Gastroesophageal sphincter (tissue), 4 donors: ENCODE data around the gene GRK5. TPM values are rescaled to one million over a fixed set of nuclear protein-coding genes. Genes with fewer than 3 reads are reported as not detected.

Experiments
- ATAC-seq: fragments of 150-250 bp; one replicate; pipeline ENCODE4 v1.9.1; 2016; ENCODE audit warnings: mild to moderate bottlenecking, moderate library complexity
- H3K27ac ChIP-seq, 4 donors: fragments of 200-600 bp; sonication (generic) in 3 of 4; 1 replicate in 3 of 4; 2 replicates in 1 of 4; pipeline ENCODE4 v1.5.1; 2016 to 2019
- H3K27me3 ChIP-seq: fragments of 200-600 bp; sonication (generic); one replicate; pipeline ENCODE4 v1.5.1; 2019
- H3K36me3 ChIP-seq, 2 donors: fragments of 200-600 bp; sonication (generic); one replicate each; pipeline ENCODE4 v1.5.1; 2019; ENCODE audit warnings: control low read depth in 1 of 2
- H3K4me1 ChIP-seq, 3 donors: fragments of 200-600 bp; sonication (generic); 1 replicate in 2 of 3; 2 replicates in 1 of 3; pipeline ENCODE4 v1.5.1; 2016 to 2019; ENCODE audit warnings: control low read depth in 2 of 3
- H3K4me3 ChIP-seq, 2 donors: fragments of 200-600 bp; sonication (generic); one replicate each; pipeline ENCODE4 v1.5.1; 2019; ENCODE audit warnings: mild to moderate bottlenecking in 1 of 2, moderate library complexity in 1 of 2
- H3K9me3 ChIP-seq, 3 donors: fragments of 200-600 bp; sonication (generic); one replicate each; pipeline ENCODE4 v1.5.1; 2017 to 2019; ENCODE audit warnings: control low read depth in 2 of 3
- EP300 ChIP-seq: sonication (generic); formaldehyde crosslinking; IDR thresholded peaks from one replicate; pipeline ENCODE4 v1.6.1; 2017; ENCODE audit warnings: antibody characterized with exemption, mild to moderate bottlenecking
- POLR2A ChIP-seq, 2 donors: fragments of 450-650 bp; IDR thresholded peaks; one replicate each; pipeline ENCODE4 v1.6.1; 2017; ENCODE audit warnings: antibody characterized with exemption in 2 of 2, mild to moderate bottlenecking in 2 of 2, moderate library complexity in 1 of 2
- POLR2AphosphoS5 ChIP-seq: sonication (generic); formaldehyde crosslinking; IDR thresholded peaks from one replicate; pipeline ENCODE4 v1.6.1; 2017; ENCODE audit warnings: antibody characterized with exemption
- WGBS, 2 donors: methylation state at CpG; one replicate each; pipeline ENCODE4 v1.1.5; 2018; ENCODE audit warnings: low coverage in 1 of 2; 5-methylcytosine and 5-hydroxymethylcytosine counted together
- total RNA-seq, 4 donors: library from RNA; depleted of rRNA; stranded (reverse); fragments of >200 nt; gene quantifications; one replicate each; pipeline ENCODE4 v1.1.0, GENCODE V29; 2016
- TF ChIP-seq, protein P1 (sequence below), 4 experiments: fragments of 200-600 bp in 2 of 4; fragments of 450-650 bp in 2 of 4; sonication (generic) in 1 of 4; IDR thresholded peaks; one replicate each; pipeline ENCODE4 v1.5.1; 2017 to 2019; ENCODE audit warnings: antibody characterized with exemption in 4 of 4, mild to moderate bottlenecking in 2 of 4, moderate library complexity in 2 of 4

GRK5 gene
- total RNA-seq, 4 donors from 2014 or later: 28.8 to 71.6 (median 47.7) TPM

- Histone ChIP-seq H3K9me3 (no peaks in the 10 kb centered on the region), H3K4me1 (peaks cover 0 to 29% (median 6%) of the 10 kb centered on the region in 3 donors), H3K27me3 (no peaks in the 10 kb centered on the region), H3K27ac (peak overlapping the region in 2 of 4 donors; percentile 42 to 43), H3K36me3 (peaks cover 0 to 72% of the 10 kb centered on the region in 2 donors), H3K4me3 (no peak overlapping the region)
- ATAC-seq: no peak
- TF ChIP-seq EP300 (no peak), POLR2A (IDR thresholded peaks at IDR 0.05) (no peak), POLR2AphosphoS5 (no peak)
- TF ChIP-seq, protein P1, sequence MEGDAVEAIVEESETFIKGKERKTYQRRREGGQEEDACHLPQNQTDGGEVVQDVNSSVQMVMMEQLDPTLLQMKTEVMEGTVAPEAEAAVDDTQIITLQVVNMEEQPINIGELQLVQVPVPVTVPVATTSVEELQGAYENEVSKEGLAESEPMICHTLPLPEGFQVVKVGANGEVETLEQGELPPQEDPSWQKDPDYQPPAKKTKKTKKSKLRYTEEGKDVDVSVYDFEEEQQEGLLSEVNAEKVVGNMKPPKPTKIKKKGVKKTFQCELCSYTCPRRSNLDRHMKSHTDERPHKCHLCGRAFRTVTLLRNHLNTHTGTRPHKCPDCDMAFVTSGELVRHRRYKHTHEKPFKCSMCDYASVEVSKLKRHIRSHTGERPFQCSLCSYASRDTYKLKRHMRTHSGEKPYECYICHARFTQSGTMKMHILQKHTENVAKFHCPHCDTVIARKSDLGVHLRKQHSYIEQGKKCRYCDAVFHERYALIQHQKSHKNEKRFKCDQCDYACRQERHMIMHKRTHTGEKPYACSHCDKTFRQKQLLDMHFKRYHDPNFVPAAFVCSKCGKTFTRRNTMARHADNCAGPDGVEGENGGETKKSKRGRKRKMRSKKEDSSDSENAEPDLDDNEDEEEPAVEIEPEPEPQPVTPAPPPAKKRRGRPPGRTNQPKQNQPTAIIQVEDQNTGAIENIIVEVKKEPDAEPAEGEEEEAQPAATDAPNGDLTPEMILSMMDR (IDR thresholded peaks at IDR 0.05): no peak
- WGBS, 2 donors: 88% methylated on average over 4 of the region's 15 CpGs; no CpG with 5 or more reads in 1 of the 2 donors
These were observed 236.1 kb downstream of the GRK5 start for GRCh38 chr10:119443441-119443840.

DNA sequence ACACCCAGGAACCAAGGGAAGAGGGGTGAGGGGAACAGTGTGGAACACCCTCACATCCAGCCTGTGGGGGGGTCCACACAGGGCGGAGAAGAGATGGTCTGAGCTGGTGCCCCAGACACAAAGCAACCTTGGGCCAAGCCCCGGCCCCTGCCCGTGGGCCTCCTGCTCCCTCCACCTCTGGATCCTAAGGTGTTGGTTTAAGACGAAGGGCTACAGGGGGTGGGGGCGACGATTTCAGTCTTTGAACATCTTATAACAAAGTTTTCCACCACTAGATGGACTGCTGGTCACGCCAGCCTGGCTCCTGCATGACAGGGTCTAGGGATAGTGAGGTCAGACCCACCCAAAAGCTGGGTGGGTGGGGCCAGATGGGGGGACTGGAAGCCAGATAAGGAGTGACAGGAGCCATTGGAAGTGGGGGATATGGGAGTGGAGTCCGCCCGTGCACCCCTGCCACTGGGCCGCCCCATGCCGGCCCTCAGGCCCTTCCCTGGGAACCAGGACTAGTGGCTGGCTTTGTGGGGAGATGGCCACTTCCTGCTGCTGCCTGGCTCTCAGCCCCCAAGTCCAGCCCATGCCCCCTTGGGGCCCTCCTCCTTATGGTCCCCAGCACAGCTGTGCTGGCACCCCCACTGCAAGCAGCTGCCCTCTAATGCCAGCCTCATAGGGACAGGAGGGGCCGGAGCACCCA lies 236.7 kb downstream of the GRK5 start:
- H3K9me3 ChIP-seq: no peaks in the 10 kb centered on the region
- no peaks in the 10 kb centered on the region for H3K27me3 ChIP-seq
- TF ChIP-seq, protein P1 (IDR thresholded peaks at IDR 0.05): no peak
- no peak for TF ChIP-seq POLR2AphosphoS5
- no peak for TF ChIP-seq EP300
- no peak for TF ChIP-seq POLR2A (IDR thresholded peaks at IDR 0.05)
- ATAC-seq: no peak
- H3K27ac ChIP-seq: peak overlapping the region in 2 of 4 donors; percentile 42 to 43
- H3K36me3 ChIP-seq: peaks cover 0 to 72% of the 10 kb centered on the region in 2 donors
- H3K4me3 ChIP-seq: no peak overlapping the region
- 100% methylated on average over 3 of the region's 12 CpGs; no CpG with 5 or more reads in 1 of the 2 donors for WGBS, 2 donors
- peaks cover 0 to 30% (median 6%) of the 10 kb centered on the region in 3 donors for H3K4me1 ChIP-seq

DNA sequence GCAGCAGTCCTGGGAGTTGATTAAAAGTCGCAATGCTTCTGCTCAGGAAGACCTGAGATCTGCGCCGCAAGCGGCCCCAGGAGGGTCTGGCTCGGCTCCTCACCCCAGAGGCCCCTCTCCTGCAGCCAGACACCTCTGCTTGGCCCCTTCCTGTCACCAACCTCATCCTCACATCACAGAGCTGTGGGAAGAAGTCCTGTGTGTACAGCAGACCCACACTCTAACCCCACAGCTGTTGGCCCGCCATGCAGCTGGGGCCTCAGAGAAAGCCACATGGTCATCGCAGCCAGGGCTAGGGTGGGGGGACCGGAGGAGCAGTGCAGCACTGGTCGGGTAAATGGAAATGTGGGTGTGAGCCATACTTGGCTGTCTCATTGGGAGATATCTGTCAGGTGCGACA lies 237.5 kb downstream of the GRK5 start:
- no peak overlapping the region for H3K4me3 ChIP-seq
- no peak for ATAC-seq
- H3K27me3 ChIP-seq: no peaks in the 10 kb centered on the region
- H3K9me3 ChIP-seq: no peaks in the 10 kb centered on the region
- H3K4me1 ChIP-seq: peaks cover 0 to 38% (median 6%) of the 10 kb centered on the region in 3 donors
- no peak for TF ChIP-seq EP300
- TF ChIP-seq POLR2AphosphoS5: no peak
- TF ChIP-seq, protein P1 (IDR thresholded peaks at IDR 0.05): no peak
- no peak for TF ChIP-seq POLR2A (IDR thresholded peaks at IDR 0.05)
- WGBS, 2 donors: 40% methylated on average over 1 of the region's 10 CpGs; no CpG with 5 or more reads in 1 of the 2 donors
- peak overlapping the region in 1 of 4 donors; percentile 42 for H3K27ac ChIP-seq
- peaks cover 0 to 67% of the 10 kb centered on the region in 2 donors for H3K36me3 ChIP-seq

DNA sequence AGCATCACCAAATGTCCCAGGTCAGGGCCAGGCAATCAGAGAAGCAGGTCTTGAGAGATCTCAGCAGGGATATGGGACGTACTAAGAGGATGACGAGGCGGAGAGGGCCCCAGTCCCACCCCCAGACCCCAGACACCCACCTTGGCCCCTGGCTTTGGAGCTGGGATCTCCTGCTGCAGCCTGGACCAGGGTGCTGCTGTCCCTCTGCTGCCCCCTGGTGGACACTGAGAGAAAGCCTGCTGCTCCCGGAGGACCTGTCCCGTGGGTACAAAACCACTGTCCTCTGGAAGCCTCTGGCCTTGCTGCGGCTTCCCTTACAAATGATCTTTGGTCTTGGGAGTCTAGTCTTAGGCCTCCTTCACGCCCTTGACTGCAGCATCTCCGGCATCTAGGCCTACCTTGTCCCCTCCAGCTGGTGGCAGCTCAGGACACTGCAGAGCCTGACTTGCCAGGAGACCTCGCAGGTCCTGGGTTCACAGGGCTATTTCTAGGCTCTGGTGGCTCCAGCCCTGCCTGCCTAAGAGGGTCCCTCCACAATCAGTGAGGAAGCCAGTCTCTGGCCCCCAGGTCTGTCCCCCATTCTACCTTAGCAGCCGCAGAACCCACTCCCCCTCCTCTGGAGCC lies 238.1 kb downstream of the GRK5 start:
- peak; percentile 53 for ATAC-seq
- no peak for TF ChIP-seq POLR2AphosphoS5
- TF ChIP-seq EP300: no peak
- TF ChIP-seq, protein P1 (IDR thresholded peaks at IDR 0.05): peak in 3 of 4 experiments; percentile 92 to 96 (median 95)
- TF ChIP-seq POLR2A (IDR thresholded peaks at IDR 0.05): no peak
- Histone ChIP-seq H3K27ac (peak overlapping the region in 1 of 4 donors; percentile 42), H3K4me3 (no peak overlapping the region), H3K27me3 (no peaks in the 10 kb centered on the region), H3K36me3 (peaks cover 0 to 71% of the 10 kb centered on the region in 2 donors), H3K4me1 (peaks cover 0 to 44% (median 6%) of the 10 kb centered on the region in 3 donors), H3K9me3 (no peaks in the 10 kb centered on the region)
- 0 to 25% methylated on average over 1 to 4 of the region's 10 CpGs for WGBS, 2 donors
